DMS 273 (cell line): ENCODE results near the gene RAB3A.
A peak's percentile ranks its signal among the peaks of the same experiment; 100 is the strongest.

Experiments
- DNase-seq: peaks from one replicate; lab custom pipeline; 2025; ENCODE audit not compliant: unreplicated experiment; lab: John Stamatoyannopoulos, UW

RAB3A gene

DNA sequence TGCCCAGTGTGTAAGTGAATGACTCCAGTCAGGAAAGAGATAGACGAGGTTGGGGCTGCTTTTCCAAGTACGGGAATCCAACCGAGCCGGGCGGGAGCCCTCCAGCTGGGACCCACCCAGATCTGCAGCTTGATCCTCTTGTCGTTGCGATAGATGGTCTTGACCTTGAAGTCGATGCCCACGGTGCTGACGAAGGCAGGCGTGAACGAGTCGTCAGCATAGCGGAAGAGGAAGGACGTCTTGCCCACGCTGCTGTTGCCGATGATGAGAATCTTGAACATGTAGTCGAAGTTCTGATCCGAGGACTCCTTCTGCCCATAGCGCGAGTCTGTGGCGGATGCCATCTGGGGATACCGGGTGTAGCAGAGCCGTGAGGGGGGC lies 1.5 kb downstream of the RAB3A start:
- DNase-seq = no peak

DNA sequence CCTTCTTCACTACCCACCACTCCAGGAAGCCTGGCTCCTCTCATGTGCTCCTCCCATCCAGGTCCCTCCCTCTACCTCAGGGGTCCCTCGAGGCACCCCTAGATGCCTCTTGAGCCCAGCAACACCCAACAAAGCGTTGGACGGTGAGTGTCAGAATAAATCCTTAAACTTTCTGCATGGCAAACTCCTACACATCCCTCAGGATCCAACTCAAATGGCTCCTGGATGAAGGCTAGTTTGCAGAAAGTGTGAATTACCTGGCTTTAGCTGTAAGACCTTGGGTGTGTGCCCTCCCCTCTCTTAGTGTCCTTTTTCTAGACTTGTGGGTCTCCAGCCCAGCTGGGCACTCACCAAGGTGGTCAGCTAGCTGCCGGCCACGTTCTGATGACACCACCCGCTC lies 5.5 kb downstream of the RAB3A start:
- no peak for DNase-seq

DNA sequence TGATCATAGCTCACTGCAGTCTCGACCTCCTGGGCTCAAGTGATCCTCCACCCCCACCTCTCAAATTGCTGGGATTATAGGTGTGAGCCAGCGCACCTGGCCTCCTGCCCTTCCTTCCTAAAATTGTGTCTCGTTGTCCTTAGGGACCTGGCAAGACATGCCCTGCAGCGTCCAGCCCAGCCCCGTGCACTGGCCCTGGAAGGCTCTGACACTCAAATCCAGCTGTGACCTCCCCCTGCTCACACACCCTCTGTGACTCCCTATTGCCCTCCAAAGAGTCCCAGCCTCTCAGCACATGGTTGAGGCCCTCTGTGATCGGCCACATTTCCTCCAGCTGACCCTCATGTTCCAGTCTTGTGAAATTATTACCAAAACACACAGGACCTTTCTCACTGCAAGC lies 5.9 kb downstream of the RAB3A start:
- DNase-seq = no peak

DNA sequence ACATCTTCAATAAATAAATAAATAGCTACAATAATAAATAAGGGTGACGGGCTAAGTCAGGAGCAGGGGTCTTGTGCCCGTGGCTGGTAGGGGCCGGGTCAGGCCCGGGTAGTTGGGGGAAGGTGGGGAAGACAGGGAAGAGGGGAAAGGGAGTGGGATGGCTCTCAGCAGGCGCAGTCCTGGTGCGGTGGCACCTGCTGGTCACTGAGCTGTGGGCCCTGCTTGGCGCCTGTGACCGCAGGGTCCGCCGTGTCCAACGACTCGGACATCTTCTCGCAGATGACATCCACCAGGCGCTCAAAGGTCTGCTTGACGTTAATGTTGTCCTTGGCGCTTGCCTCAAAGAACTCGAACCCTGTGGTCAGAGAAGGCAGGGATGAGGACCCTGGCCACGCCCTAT lies 6.5 kb downstream of the RAB3A start:
- DNase-seq = no peak

DNA sequence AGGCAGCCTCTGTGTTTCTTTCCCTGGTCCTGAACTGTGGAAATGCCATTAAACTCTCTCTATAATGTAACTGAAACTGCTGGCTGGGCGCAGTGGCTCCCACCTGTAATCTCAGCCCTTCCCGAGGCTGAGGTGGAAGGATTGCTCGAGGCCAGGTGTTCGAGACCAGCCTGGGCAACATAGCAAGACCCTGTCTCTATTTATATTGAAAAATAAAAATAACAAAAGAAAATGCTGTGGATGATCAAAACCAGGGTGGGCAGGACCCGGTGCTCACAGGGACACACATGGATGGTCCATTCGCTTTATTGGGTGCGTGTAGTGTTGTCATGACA lies 7.4 kb downstream of the RAB3A start:
- no peak for DNase-seq

DNA sequence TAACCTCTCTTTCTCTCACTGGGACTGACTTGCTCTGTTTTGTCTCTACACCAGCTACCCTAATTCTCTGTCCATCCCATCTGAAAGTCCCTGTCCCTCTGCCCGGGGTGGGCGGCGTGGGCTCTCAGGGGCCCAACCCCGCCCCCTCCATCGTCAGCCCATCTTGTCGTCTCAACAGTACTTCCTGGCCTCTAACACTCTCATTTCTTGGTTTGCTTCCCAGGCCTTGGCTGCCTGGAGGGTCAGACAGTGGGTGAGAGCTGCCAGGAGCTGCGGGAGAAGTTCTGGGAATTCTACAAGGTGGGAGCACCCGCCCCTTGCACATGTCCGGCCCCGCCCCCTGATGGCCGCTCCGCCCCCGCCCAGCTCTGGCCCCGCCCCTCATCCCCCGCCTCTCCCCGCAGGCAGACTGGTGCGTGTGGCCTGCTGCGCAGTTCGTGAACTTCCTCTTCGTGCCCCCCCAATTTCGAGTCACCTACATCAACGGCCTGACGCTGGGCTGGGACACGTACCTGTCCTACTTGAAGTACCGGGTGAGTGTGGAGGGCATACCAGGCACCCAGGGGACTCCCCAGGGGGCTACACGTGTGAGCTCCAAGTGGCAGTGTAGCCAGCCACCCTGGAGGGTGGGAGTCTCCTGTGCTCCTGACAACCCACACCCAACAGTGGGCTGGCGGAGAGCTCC lies 9.1 kb downstream of the RAB3A start:
- DNase-seq = peak; percentile 52

DNA sequence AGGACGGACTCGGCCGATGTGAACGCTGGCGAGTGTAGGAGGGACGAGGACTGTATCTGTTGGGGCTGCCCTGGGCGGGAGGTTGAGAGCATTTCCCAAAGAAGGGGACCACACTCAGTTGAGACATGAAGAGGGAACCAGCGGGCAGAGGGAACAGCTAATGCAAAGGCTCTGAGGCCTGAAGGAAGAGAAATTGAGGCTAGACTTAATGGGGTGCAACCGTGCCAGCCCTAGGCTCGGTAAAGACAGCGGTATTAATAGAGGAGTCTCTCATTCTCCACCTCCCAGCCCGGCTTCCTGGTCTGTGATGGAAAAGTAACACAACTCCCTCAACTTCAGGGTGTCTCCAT lies 9.7 kb downstream of the RAB3A start:
- DNase-seq = no peak

DNA sequence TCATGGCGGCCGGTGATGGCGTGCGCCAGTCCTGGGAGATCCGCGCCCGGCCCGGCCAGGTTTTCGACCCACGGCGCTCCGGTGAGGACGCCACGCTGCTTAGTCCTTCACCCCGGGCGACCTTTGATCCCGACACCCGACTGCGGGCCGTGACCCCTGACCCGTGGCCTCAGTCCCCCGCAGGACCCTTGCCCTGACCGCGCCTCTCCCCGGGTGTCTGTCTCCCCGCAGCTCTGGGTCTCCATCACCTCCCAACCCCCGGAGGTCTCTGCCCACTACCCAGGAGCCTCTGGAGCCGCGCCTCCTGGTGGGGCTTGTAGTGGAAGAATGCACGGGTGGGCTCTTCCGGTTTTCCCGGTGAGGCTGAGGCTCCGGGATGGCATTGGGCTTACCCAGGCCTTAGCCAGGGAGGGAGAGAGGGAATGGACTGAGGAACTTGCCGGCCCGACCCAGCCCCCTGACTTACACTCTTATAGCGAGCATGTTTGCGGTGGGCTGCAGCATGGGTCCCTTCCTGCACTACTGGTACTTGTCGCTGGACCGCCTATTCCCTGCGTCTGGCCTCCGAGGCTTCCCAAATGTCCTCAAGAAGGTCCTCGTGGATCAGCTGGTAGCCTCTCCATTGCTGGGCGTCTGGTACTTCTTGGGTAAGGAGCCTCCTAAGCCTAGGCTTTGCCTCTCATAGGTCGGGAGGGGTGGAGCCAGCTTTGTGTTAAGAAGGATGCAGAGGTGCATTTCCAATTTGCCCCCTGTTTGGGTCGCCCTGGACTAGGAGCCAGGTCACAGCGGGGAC lies 10.3 kb downstream of the RAB3A start:
- DNase-seq = peak; percentile 53

DNA sequence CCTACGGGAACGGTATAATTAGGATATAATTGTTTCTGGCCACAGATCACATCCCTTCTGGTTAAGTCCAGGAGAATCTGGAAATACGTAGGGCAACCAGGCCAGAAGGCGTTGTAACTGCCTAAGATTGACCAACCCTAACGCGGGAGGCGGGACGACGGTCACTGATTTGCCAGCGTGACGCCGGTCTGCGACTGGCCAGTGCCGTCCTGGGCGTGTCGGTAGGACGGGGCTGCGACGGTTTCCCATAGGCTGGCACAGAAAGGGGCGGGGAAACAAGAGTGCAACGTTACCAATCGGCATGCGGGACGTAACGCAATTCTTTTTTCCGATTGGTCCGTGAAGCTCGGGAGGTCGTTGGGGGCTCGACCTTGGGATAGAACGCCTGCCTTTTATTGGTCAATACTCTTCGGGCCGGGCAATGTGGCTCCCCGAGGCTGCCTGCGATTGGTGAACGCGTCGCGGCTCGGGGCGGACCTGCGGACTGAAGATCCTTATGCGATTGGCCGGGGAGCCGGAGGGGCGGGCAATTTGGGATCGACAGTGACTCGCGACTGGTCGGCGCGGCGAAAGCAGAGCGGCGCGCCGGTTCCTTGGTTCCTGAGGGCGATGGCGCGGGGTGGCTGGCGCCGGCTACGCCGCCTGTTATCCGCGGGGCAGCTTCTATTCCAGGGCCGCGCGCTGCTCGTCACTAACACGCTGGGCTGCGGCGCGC lies 11.0 kb downstream of the RAB3A start, which contains the start of gene MPV17L2:
MPV17L2 (plus strand) TSS at position 546 of the 715 bp plus-strand sequence; CDS start at position 610, 64 bp downstream.
- DNase-seq = peak; percentile 100

DNA sequence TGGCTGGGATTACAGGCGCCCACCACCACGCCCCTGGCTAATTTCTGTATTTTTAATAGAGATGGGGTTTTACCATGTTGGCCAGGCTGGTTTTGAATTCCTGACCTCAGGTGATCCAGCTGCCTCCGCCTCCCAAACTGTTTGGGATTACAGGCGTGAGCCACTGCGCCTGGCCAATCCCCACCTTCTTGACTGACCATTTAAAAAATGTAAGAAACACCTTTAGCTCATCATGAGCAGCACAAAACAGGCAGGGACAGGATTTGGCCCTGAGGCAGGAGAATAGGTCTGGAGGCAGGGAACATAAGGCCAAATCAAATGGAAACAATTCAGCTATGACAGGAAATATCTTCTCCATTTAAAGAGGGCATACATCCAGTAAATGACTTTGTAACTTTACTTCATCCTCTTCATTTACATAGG lies 12.2 kb downstream of the RAB3A start:
- no peak for DNase-seq

DNA sequence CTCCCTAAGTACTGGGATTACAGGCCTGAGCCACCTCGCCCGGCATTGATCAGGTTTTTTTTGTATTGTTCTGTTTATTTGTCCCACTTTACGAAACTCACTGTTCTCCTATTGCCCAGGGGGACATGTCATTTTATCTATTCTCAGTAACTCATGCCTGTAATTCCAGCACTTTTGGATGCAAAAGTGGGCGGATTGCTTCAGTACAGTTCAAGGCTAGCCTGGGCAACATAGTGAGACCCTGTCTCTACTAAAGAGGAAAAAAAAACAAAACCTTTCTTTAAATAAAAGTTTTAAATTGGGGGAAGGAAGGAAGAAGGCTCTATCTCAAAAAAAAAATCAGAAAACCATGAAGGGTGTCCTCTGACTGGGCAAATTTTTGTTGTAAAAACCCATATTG lies 13.6 kb downstream of the RAB3A start:
- DNase-seq = no peak

DNA sequence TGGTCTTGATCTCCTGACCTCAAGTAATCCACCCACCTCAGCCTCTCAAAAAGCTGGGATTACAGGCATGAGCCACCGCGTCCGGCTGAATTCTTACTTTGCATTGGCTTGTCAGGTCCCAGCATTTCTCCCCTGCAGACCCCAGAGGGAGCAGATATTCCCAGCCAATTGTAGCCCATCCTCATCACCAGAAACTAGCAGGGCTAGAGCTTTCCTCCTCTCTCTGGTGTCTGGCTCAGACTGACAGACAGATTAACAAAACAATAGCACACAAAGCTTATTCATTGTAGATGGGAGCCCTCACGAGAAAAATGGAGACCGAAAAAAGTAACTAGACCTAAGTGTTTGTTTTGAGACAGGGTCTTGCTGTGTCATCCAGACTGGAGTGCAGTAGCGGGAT lies 18.3 kb downstream of the RAB3A start:
- DNase-seq = no peak

DNA sequence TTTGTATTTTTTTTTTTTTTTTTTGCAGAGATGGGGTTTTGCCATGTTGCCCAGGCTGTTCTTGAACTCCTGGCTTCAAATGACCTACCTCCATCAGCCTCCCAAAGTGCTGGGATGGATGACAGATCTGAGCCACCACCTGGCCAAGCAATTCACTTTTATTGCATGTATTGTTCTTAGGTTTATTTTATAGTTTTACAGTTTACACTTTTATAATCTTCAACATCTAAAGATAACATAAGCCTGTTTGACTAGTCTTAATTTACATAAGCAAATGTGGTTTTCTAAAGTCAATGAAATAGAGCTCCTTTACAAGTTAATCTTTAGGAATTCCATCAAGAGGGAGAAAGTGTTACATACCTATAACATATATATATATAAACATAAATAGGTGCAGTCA lies 20.3 kb downstream of the RAB3A start:
- no peak for DNase-seq

DNA sequence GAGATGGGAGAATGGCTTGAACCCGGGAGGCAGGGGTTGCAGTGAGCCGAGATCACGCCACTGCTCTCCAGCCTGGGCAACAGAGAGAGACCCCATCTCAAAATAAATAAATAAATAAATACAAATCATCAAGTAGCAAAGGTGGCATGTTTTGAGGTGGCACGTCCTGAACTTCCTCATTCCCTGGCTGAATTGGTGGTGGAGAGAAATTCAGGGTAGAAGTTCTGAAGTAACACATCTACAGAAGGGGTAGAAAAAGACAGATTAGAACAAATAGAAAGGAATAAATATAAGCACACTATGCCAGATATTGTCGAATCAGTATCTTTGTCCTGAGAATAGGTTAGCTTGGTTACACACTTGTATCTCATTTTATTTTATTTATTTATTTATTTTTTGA lies 23.9 kb downstream of the RAB3A start:
- no peak for DNase-seq

DNA sequence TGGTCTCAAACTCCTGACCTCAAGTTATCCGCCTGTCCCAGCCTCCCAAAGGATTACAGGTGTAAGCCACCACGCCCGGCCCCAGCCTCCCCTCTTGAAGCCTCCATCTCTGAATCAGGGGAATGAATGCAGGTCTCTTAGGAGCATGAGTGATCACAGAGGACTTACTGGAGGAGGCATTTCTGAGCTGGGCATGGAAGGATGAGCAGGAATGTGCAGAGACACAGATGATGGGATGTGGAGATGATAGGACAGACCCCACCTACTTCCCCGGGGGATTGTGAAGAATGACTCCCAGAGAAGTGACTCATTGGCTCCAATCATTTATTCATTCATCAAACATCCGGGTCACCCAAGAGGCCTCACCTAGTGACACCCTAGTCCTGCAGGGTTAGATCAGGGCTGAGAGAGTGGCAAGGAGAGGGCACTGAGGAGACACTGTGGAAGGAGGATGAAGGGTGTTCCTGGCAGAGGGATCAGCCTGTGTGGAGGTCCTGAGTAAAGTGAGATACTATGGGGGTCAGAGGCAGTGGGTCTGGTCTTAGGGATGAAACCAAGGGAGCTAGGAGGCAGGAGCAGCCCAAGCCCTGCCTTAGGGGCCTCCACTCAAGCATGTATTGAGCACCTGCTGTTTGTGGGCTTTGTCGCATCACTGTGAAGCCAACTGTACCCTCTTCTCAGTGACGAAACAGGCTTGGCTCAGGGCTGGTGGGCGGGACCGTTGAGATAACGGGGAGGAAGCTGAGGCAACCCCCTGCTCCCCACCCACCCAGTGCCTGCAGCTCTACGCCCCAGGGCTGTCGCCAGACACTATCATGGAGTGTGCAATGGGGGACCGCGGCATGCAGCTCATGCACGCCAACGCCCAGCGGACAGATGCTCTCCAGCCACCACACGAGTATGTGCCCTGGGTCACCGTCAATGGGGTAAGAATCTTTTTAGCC lies 27.2 kb downstream of the RAB3A start:
- no peak for DNase-seq

DNA sequence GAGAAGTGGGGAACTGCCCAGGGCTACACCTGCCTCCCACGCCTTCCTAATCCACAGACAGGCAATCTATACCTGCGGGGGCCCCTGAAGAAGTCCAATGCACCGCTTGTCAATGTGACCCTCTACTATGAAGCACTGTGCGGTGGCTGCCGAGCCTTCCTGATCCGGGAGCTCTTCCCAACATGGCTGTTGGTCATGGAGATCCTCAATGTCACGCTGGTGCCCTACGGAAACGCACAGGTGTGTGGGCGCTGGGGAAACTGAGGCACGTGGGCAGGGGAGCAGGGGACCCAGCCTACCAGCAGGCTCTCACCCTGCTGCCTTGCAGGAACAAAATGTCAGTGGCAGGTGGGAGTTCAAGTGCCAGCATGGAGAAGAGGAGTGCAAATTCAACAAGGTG lies 28.9 kb downstream of the RAB3A start:
- DNase-seq = no peak

DNA sequence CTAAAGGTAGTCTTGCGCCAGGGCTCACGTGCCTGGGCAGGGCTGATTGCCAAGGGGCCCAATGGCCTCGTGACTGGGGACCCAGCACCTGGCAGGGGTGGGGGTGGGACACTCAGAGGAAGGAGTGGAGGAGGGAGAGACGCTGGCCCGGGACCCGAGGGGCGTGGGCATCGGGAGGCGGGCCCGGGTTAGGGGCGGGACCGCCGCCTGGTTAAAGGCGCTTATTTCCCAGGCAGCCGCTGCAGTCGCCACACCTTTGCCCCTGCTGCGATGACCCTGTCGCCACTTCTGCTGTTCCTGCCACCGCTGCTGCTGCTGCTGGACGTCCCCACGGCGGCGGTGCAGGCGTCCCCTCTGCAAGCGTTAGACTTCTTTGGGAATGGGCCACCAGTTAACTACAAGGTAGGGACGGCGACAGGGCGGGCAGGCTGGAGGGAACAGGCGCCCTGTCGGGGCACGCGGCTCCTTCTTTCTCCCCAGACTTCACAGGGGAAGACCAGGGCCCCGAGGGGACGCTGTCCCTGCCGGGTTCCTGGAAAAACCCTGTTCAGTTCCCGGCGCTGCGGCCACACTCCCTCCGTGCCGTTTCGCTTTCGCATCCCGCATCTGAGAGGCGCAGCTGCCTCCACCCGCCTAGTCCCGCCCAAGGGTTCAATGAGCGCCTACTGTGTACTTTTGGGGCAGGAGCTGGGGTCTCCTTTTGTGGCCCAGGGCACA lies 30.1 kb downstream of the RAB3A start, which contains the start of gene IFI30:
IFI30 (plus strand) TSS at position 242 of the 717 bp plus-strand sequence; CDS start at position 271, 29 bp downstream.
- DNase-seq = peak; percentile 94

DNA sequence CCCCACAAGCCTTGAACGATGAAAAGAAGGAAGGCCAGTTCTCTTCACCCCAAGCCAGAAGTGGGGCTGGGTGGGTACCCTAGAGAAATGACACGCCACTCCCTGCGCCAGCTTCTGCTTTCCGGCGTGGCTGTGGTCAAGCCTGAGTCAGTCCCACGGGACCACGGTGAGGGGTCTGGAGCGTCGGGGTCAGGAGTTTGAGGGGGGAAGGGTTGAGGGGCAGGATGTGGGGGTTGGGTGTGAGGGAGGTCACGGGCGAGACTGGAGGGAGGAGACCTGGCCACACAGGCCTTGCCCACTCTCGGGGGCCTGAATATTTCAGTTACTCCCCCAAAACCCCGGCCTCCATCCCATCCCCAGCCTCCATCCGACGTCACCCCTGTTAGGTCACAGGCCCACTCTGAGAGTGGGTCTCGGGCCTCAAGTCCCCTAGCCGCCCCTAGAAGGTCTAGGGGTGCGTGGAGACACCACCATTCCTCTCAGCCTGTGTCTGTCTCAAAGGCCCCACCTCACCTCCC lies 30.7 kb downstream of the RAB3A start:
- no peak for DNase-seq

DNA sequence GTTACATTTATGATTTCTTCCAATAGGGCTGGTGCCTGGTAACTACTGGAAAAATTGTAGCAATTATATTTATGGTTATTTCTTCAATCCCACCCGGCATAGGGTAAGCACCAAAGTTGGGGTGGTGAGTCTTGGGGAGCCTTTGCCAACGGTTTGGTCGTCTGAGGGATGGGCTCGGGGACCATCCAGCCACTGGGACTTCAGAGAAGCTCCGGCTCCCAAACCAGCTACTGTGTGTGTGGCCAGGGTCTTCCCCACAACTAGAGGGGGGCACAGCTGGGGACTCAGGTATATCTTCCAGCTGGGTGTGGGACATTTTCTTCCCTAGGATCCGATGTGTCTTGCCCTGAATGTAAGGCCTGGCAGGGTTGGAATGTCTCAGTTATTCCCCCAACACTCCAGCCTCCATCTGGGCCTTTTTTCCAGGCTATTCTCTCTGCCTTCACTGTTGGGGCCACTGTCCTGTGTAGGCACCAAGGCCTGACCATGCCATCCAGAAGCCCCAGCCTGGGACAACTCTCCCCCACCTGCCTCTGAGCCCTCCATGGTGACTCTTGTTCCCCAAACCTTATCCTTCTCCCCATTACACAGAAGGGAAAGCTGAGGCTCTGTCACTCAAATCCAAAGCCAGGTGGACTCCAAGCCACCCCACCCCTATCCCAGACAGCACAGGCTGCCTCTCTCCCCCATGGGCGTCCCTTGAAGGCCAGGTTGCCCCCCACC lies 31.4 kb downstream of the RAB3A start:
- no peak for DNase-seq
